GM19239 (cell line): ENCODE measurements around the gene CCDC14.
"Not testable (repeated sequence)": the region's sequence is repeated elsewhere in the genome, so short reads cannot be mapped to it uniquely, and the experiment has no call there.

Source experiments
- DNase-seq: peaks from one replicate; pipeline ENCODE4 v3.0.0; 2011; ENCODE audit warnings: low spot score; ENCODE audit not compliant: insufficient read length
- FAIRE-seq: peaks from 2 replicates; lab custom pipeline; 2011; peaks lifted over from hg19 to GRCh38; lab: Jason Lieb, UNC

The CCDC14 gene

GRCh38 chr3:123914829-123915228 is 46.2 kb downstream of the CCDC14 start:
- DNase-seq, result no peak
- no peak for FAIRE-seq

DNA sequence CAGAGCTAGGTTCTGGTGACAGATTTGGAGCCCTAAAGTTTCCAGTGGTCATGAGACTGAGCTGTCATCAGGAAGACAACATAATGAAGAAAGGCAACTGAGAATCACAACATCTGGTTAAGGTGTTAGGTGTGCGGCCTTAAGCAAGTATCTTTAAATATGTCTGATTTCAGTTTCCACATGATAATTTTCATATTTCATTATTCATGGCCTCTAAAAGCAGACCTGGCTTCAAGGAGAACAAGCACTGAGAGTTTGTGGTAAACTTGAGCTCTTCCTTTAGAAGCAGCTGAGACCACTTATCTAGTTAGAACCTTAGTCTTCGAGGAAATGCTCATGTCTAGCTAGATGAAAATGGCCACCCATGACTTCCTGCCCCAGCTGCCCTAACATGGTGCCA is 51.2 kb downstream of the CCDC14 start:
- DNase-seq (no peak), FAIRE-seq (peak; percentile 14)

- no peak for FAIRE-seq
- no peak for DNase-seq
These were observed 53.3 kb downstream of the CCDC14 start for GRCh38 chr3:123907720-123908119.

GRCh38 chr3:123899300-123899865 is 61.6 kb downstream of the CCDC14 start:
- no peak for FAIRE-seq

GRCh38 chr3:123893012-123893411 is 68.0 kb downstream of the CCDC14 start:
- DNase-seq (no peak), FAIRE-seq (no peak)

More at GRCh38 chr3:123899300-123899865, 61.6 kb downstream of the CCDC14 start:
- DNase-seq, result no peak

- DNase-seq (no peak), FAIRE-seq (no peak)
These were observed 68.8 kb downstream of the CCDC14 start for GRCh38 chr3:123892195-123892594.

GRCh38 chr3:123890991-123891390 is 70.0 kb downstream of the CCDC14 start:
- FAIRE-seq, DNase-seq: not testable (repeated sequence)

GRCh38 chr3:123890162-123890561 is 70.9 kb downstream of the CCDC14 start:
- not testable (repeated sequence) for DNase-seq, FAIRE-seq

- DNase-seq, result no peak
- FAIRE-seq, result no peak
These were observed 76.0 kb downstream of the CCDC14 start for GRCh38 chr3:123884993-123885392.

DNA sequence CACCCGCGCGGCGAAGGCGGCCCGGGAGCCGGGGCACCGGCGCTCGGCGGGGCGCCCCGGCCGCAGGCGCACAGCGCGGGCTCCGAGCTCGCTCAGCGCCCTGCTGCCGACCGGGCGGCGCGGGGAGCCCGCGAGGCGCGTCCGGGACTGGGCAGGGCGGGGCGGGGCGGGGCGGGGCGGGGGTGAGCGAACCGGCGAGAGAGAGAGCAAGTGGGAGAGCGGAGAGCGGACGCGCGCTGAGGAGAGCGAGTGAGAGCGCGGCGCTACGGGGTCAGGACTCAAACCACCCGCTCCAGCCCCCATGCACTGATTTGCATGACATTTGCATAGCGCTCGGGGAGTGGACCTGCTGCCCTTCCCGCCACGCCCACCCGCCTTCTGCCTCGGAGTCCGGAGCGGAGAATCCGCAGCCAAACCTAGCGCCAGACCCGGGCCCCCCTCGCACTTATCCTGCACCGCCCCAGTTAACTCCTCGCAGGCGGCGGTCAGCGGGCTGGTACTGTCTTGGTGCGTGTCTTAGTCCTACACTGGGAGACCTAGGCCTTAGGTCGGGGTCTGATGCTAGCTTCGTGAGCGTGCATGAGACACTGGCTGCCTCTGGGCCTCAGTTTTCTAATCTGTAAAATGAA is 76.7 kb downstream of the CCDC14 start, which contains the start of gene MYLK:
Gene MYLK (minus strand): TSS at position 130 of the 629 bp plus-strand sequence. CDS start 90,491 bp downstream, outside the sequence.
- peak; percentile 48 for DNase-seq
- no peak for FAIRE-seq

- no peak for FAIRE-seq
- no peak for DNase-seq
These were observed 77.3 kb downstream of the CCDC14 start for GRCh38 chr3:123883701-123884202.

- no peak for FAIRE-seq
These were observed 77.9 kb downstream of the CCDC14 start for GRCh38 chr3:123883111-123883510.

GRCh38 chr3:123881771-123882170 is 79.3 kb downstream of the CCDC14 start:
- FAIRE-seq, result no peak
- DNase-seq, result no peak

More at GRCh38 chr3:123883111-123883510, 77.9 kb downstream of the CCDC14 start:
- DNase-seq, result no peak

DNA sequence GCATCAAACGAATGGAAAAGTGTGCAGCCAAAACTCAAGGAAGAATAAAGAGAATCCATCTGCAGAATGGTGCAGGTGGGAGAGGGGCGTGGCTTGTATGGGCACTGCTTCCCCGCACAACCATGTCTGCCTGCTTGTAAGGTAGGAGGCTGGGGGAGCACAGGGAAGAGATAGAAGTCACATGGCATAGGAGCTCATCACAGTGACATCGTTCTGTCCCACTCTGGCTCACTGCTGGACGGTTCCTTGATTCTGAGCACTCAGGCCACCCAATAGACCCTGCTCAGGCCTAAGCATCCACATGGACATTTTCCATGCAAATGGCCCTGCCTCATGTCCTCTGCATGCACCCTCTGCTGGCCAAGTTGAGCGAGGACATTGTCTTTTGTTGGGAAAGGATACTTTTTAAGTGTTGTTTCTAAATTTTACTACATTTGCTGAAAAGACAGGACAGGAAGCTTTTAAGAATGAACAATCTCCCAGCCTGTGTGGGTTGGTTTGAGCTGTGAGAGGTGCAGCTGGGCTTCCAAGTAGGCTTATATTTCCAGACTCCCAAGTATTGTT is 79.9 kb downstream of the CCDC14 start:
- DNase-seq (no peak), FAIRE-seq (no peak)

GRCh38 chr3:123878807-123879206 is 82.2 kb downstream of the CCDC14 start:
- DNase-seq (no peak), FAIRE-seq (no peak)

- FAIRE-seq, result no peak
- DNase-seq, result no peak
These were observed 83.1 kb downstream of the CCDC14 start for GRCh38 chr3:123877965-123878364.

- FAIRE-seq (no peak), DNase-seq (no peak)
These were observed 83.6 kb downstream of the CCDC14 start for GRCh38 chr3:123877466-123877865.

DNA sequence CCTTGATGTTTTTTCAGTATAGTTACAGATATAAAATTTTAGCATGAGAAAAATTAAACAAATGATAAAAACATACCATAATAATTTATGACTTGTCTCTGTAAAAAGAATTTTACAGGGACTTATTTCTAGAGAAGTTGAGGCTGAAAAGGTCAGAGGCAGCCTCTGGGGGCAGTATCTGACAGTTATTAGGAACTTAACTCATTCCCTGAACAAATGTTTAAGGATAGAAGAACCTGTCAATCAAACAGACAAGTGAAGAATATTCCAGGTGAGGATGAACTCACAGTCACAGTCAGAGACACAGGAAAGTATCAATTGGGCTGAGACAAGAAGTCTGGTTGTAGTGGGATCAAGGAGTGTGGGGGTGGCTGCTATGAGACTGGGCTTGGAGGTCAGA is 84.2 kb downstream of the CCDC14 start:
- FAIRE-seq (no peak), DNase-seq (no peak)

- no peak for DNase-seq
- FAIRE-seq, result no peak
These were observed 88.4 kb downstream of the CCDC14 start for GRCh38 chr3:123872621-123873020.

- DNase-seq (no peak), FAIRE-seq (no peak)
These were observed 89.1 kb downstream of the CCDC14 start for GRCh38 chr3:123871946-123872345.

DNA sequence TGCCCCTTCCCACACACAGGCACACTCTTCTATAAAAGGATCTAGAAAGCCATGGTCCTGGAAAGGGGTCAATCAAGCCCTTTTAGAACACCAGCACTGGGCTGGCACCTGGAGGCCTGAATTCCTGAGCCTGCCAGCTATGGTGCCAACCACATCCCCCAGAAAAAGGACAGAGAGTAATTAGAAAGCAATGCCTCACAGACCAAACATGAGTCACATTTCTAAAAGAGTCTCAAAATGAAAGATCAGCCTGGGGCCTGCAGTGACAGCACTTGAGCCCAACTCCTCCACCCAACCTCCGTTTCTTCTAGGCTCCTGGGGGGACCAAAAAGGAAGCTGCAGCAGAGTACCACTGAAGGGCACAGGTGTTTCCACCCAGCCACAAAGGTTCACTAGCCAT is 91.0 kb downstream of the CCDC14 start:
- FAIRE-seq, result no peak

More for the DNA sequence above, 91.0 kb downstream of the CCDC14 start:
- DNase-seq, result no peak
